MCF 10A (cell line): ENCODE measurements around the gene SLC25A46. TPM values are rescaled to one million over a fixed set of nuclear protein-coding genes. Genes with fewer than 3 reads are reported as not detected.
A peak's percentile ranks its signal among the peaks of the same experiment; 100 is the strongest.
"Not testable (repeated sequence)": the region's sequence is repeated elsewhere in the genome, so short reads cannot be mapped to it uniquely, and the experiment has no call there.

Experiments used
- BruUV-seq: library from RNA; stranded (reverse); fragments of 400-500 nt; replicated peaks from 2 replicates; lab custom pipeline; 2021; lab: Mats Ljungman, UMichigan
- CTCF ChIA-PET: fragments of 300-600 bp; sonication (Branson Sonifier 250); formaldehyde crosslinking; extraction: SDS; loops from one replicate; lab custom pipeline; 2021; ENCODE audit warnings: antibody characterized with exemption, inconsistent platforms; lab: Yijun Ruan, JAX
- POLR2A ChIA-PET: fragments of 300-600, 350-650 bp; sonication (Branson Sonifier 250); formaldehyde crosslinking; extraction: SDS; loops from one replicate; lab custom pipeline; 2020; ENCODE audit warnings: antibody characterized with exemption, inconsistent platforms; lab: Yijun Ruan, JAX
- DNase-seq: peaks from one replicate; pipeline ENCODE4 v3.0.0-alpha.2; 2018; ENCODE audit not compliant: unreplicated experiment
- H3K27ac Mint-ChIP-seq: one replicate; pipeline ENCODE4 v1.8.0; 2022; ENCODE audit warnings: mild to moderate bottlenecking, low read depth, mixed read lengths; ENCODE audit not compliant: unreplicated experiment
- H3K27me3 Mint-ChIP-seq: one replicate; pipeline ENCODE4 v1.8.0; 2022; ENCODE audit warnings: mixed read lengths; ENCODE audit not compliant: insufficient read depth, unreplicated experiment
- H3K36me3 Mint-ChIP-seq: one replicate; pipeline ENCODE4 v1.8.0; 2022; ENCODE audit warnings: mild to moderate bottlenecking, moderate library complexity, mixed read lengths; ENCODE audit not compliant: insufficient read depth, unreplicated experiment
- H3K4me1 Mint-ChIP-seq: one replicate; pipeline ENCODE4 v1.8.0; 2022; ENCODE audit warnings: mixed read lengths; ENCODE audit not compliant: insufficient read depth, unreplicated experiment
- H3K4me3 Mint-ChIP-seq: one replicate; pipeline ENCODE4 v1.8.0; 2022; ENCODE audit warnings: mild to moderate bottlenecking, moderate library complexity, mixed read lengths; ENCODE audit not compliant: unreplicated experiment
- H3K9me3 Mint-ChIP-seq: one replicate; pipeline ENCODE4 v1.8.0; 2022; ENCODE audit warnings: mixed read lengths; ENCODE audit not compliant: unreplicated experiment
- CTCF ChIP-seq: fragments of 200-600 bp; IDR thresholded peaks from one replicate; pipeline ENCODE4 v1.8.0; 2022; ENCODE audit warnings: antibody characterized with exemption, mild to moderate bottlenecking; ENCODE audit not compliant: unreplicated experiment
- intact Hi-C: fragments of 100-400 bp; cut with micrococcal nuclease; formaldehyde crosslinking; loops from 2 replicates; pipeline ENCODE4 v1.14.1; 2022
- total RNA-seq: library from RNA; stranded (reverse); gene quantifications from 2 replicates; pipeline ENCODE4 v1.2.3, GENCODE V29; 2022

The SLC25A46 gene
- total RNA-seq, 1 experiment from 2014 or later, result 42.5 TPM

DNA sequence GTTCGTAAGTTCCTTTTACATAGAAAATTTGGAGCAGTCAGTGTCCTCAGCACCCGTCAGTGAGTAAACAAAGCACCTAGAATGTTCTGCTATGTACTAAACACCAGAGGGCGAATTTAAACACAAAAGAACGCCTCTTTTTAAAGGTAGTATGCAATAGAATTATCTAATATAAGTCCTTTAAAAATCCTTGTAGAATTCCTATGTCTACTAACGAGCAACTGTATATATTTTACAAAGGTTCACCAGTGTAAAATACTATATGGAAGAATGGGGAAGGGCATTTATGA is 11.8 kb upstream of the SLC25A46 start:
- no TSS peak for BruUV-seq
- CTCF ChIA-PET, result no interaction called here
- no peak overlapping the region for H3K27ac Mint-ChIP-seq

GRCh38 chr5:110731499-110731898 is 7.3 kb upstream of the SLC25A46 start:
- POLR2A ChIA-PET, H3K9me3 Mint-ChIP-seq, BruUV-seq, H3K4me1 Mint-ChIP-seq, H3K4me3 Mint-ChIP-seq, H3K27ac Mint-ChIP-seq, intact Hi-C loops, DNase-seq, H3K36me3 Mint-ChIP-seq, H3K27me3 Mint-ChIP-seq: not testable (repeated sequence)
- CTCF ChIA-PET, result interaction anchor here (1.4 kb wide), 1 partner anchor 15 kb away, joined by 3 read pairs; no protein-coding TSS in a partner anchor

More for the DNA sequence above, 11.8 kb upstream of the SLC25A46 start:
- intact Hi-C loops, result no loop called here
- H3K4me3 Mint-ChIP-seq, result peak overlapping the region; percentile 70
- POLR2A ChIA-PET, result interaction anchor here (3.2 kb wide), 1 partner anchor 11 kb away, joined by 15 read pairs; the partner anchor contains the start of gene SLC25A46
- DNase-seq, result no peak
- H3K27me3 Mint-ChIP-seq, result no peaks in the 10 kb centered on the region
- TF ChIP-seq CTCF, result no peak
- H3K36me3 Mint-ChIP-seq, result no peaks in the 10 kb centered on the region
- peaks cover 5% of the 10 kb centered on the region for H3K4me1 Mint-ChIP-seq
- no peaks in the 10 kb centered on the region for H3K9me3 Mint-ChIP-seq

DNA sequence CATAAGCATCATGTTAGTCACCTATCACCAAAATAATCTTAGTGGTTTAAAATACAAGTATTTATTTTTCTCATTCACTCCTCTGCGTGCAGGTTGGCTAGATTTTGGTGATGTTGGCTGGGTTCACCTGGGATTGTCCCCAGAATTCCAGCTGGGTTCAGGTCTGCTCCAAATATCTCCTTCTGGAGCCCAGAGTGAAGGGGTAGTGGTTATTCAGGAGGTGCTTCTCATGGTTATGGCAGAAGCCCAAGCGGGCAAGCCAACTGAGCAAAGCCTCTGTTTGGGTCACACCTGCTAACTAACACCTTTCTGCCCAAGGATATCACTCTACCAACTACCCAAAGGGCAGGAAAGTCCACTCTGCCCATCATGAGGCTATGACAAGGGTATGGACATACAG is 4.7 kb upstream of the SLC25A46 start:
- CTCF ChIA-PET, result no interaction called here

DNA sequence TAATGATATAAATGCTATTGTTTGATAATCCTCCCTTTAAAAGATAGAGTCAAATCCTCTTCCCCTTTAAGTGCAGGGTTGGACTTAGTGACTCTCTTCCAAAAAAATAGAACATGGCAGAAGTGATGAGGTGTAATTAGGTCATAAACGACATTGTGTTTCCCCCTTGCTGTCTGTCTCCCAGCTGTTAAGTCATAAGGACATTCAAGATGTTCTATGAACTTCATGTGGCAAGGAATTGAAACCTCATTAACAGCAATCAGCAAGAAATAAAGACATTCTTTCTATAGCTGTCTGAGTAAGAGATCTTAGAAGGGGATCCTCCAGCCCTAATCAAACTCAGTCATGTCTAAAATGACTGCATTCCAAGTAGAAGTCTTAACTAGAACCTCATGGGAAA is 3.3 kb upstream of the SLC25A46 start:
- POLR2A ChIA-PET, result interaction anchor here (0.8 to 1.2 kb wide), 2 partner anchors 22 to 356 kb away, joined by 3 to 4 read pairs; partner anchors contain the start of gene WDR36
- CTCF ChIA-PET, result interaction anchor here (0.6 to 1.4 kb wide), 2 partner anchors 20 to 407 kb away, joined by 3 to 7 read pairs; no protein-coding TSS in a partner anchor
- DNase-seq, result no peak
- no TSS peak for BruUV-seq
- Mint-ChIP-seq H3K27ac (no peak overlapping the region), H3K4me1 (peaks cover 7% of the 10 kb centered on the region), H3K4me3 (no peak overlapping the region), H3K9me3 (no peaks in the 10 kb centered on the region), H3K27me3 (no peaks in the 10 kb centered on the region), H3K36me3 (no peaks in the 10 kb centered on the region)
- intact Hi-C loops, result no loop called here
- no peak for TF ChIP-seq CTCF

More for the DNA sequence above, 4.7 kb upstream of the SLC25A46 start:
- intact Hi-C loops, result no loop called here
- Mint-ChIP-seq H3K4me3 (no peak overlapping the region), H3K27ac (no peak overlapping the region), H3K4me1 (peaks cover 11% of the 10 kb centered on the region), H3K9me3 (no peaks in the 10 kb centered on the region), H3K36me3 (no peaks in the 10 kb centered on the region), H3K27me3 (no peaks in the 10 kb centered on the region)
- BruUV-seq, result no TSS peak
- POLR2A ChIA-PET, result interaction anchor here (0.6 kb wide), 1 partner anchor 66 kb away, joined by 3 read pairs; no protein-coding TSS in a partner anchor
- no peak for TF ChIP-seq CTCF
- DNase-seq, result no peak
